HL-60 (cell line): ENCODE data around the gene DNAH8.

ENCODE experiments used
- DNase-seq, 2 experiments: peaks; one replicate each; pipeline ENCODE4 v3.0.0-alpha.2; 2010 to 2020; ENCODE audit warnings: low read depth in 1 of 2, low spot score in 1 of 2
- H3K27ac ChIP-seq: fragments of 250-450 bp; sonication (Bioruptor Pico); replicated peaks from 2 replicates; pipeline ENCODE4 v1.5.1; 2020; ENCODE audit warnings: mild to moderate bottlenecking, moderate library complexity
- H3K27me3 ChIP-seq: fragments of 250-450 bp; sonication (Bioruptor Pico); 2 replicates; pipeline ENCODE4 v1.5.1; 2021; ENCODE audit warnings: mild to moderate bottlenecking, moderate library complexity; ENCODE audit not compliant: insufficient read depth, poor library complexity, severe bottlenecking
- H3K4me3 ChIP-seq: replicated peaks from 2 replicates; pipeline ENCODE4 v1.5.1; 2011; ENCODE audit warnings: mild to moderate bottlenecking, control low read depth, low read length; ENCODE audit not compliant: insufficient read depth
- GABPA ChIP-seq: IDR thresholded peaks from 2 replicates; pipeline ENCODE4 v1.6.1; 2012; ENCODE audit warnings: low read depth
- POLR2AphosphoS5 ChIP-seq: IDR thresholded peaks from 2 replicates; pipeline ENCODE4 v1.6.1; 2012; ENCODE audit warnings: low read depth
- SPI1 ChIP-seq: IDR thresholded peaks from 2 replicates; pipeline ENCODE4 v1.6.1; 2012; ENCODE audit warnings: low read depth, mild to moderate bottlenecking, borderline replicate concordance
- TF ChIP-seq, protein P1 (sequence below): IDR thresholded peaks from one replicate; pipeline ENCODE4 v1.5.1; 2011; ENCODE audit warnings: low read length, control low read depth, inconsistent platforms; ENCODE audit not compliant: insufficient read depth
- TF ChIP-seq, protein P2 (sequence below): IDR thresholded peaks from 2 replicates; pipeline ENCODE4 v1.6.1; 2012; ENCODE audit warnings: low read depth; ENCODE audit not compliant: insufficient replicate concordance

DNAH8 gene

GRCh38 chr6:38857815-38858214 is 142.7 kb downstream of the DNAH8 start:
- H3K27me3 ChIP-seq: no peaks in the 10 kb centered on the region
- H3K4me3 ChIP-seq: no peak overlapping the region
- TF ChIP-seq, protein P1, sequence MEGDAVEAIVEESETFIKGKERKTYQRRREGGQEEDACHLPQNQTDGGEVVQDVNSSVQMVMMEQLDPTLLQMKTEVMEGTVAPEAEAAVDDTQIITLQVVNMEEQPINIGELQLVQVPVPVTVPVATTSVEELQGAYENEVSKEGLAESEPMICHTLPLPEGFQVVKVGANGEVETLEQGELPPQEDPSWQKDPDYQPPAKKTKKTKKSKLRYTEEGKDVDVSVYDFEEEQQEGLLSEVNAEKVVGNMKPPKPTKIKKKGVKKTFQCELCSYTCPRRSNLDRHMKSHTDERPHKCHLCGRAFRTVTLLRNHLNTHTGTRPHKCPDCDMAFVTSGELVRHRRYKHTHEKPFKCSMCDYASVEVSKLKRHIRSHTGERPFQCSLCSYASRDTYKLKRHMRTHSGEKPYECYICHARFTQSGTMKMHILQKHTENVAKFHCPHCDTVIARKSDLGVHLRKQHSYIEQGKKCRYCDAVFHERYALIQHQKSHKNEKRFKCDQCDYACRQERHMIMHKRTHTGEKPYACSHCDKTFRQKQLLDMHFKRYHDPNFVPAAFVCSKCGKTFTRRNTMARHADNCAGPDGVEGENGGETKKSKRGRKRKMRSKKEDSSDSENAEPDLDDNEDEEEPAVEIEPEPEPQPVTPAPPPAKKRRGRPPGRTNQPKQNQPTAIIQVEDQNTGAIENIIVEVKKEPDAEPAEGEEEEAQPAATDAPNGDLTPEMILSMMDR: no peak
- TF ChIP-seq, protein P2, sequence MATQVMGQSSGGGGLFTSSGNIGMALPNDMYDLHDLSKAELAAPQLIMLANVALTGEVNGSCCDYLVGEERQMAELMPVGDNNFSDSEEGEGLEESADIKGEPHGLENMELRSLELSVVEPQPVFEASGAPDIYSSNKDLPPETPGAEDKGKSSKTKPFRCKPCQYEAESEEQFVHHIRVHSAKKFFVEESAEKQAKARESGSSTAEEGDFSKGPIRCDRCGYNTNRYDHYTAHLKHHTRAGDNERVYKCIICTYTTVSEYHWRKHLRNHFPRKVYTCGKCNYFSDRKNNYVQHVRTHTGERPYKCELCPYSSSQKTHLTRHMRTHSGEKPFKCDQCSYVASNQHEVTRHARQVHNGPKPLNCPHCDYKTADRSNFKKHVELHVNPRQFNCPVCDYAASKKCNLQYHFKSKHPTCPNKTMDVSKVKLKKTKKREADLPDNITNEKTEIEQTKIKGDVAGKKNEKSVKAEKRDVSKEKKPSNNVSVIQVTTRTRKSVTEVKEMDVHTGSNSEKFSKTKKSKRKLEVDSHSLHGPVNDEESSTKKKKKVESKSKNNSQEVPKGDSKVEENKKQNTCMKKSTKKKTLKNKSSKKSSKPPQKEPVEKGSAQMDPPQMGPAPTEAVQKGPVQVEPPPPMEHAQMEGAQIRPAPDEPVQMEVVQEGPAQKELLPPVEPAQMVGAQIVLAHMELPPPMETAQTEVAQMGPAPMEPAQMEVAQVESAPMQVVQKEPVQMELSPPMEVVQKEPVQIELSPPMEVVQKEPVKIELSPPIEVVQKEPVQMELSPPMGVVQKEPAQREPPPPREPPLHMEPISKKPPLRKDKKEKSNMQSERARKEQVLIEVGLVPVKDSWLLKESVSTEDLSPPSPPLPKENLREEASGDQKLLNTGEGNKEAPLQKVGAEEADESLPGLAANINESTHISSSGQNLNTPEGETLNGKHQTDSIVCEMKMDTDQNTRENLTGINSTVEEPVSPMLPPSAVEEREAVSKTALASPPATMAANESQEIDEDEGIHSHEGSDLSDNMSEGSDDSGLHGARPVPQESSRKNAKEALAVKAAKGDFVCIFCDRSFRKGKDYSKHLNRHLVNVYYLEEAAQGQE: no peak
- TF ChIP-seq SPI1 (no peak), GABPA (no peak), POLR2AphosphoS5 (no peak)
- DNase-seq: no peak
- H3K27ac ChIP-seq: no peak overlapping the region

GRCh38 chr6:38860041-38860440 is 144.9 kb downstream of the DNAH8 start:
- Histone ChIP-seq H3K27ac (no peak overlapping the region), H3K4me3 (no peak overlapping the region), H3K27me3 (peaks cover 3% of the 10 kb centered on the region)
- no peak for DNase-seq
- TF ChIP-seq SPI1 (no peak), POLR2AphosphoS5 (no peak), GABPA (no peak)
- TF ChIP-seq, protein P2: no peak
- TF ChIP-seq, protein P1: no peak

- no peak overlapping the region for H3K27ac ChIP-seq
- no peak for DNase-seq
Observed at GRCh38 chr6:38861926-38862401, 146.9 kb downstream of the DNAH8 start.

More at GRCh38 chr6:38861926-38862401, 146.9 kb downstream of the DNAH8 start:
- TF ChIP-seq POLR2AphosphoS5 (no peak), SPI1 (no peak)
- TF ChIP-seq, protein P2: no peak
- Histone ChIP-seq H3K4me3 (no peak overlapping the region), H3K27me3 (peaks cover 6% of the 10 kb centered on the region)
